Adrenal gland (tissue), 5 donors: ENCODE data around the gene SRSF10.

Experiments
- POLR2A ChIP-seq, 2 donors: fragments of 450-650 bp; IDR thresholded peaks; one replicate each; pipeline ENCODE4 v1.6.1; 2017; ENCODE audit warnings: antibody characterized with exemption in 2 of 2, mild to moderate bottlenecking in 2 of 2, moderate library complexity in 1 of 2
- TF ChIP-seq, protein P1 (sequence below), 6 experiments: fragments of 450-650 bp in 4 of 6; fragments of 200-600 bp in 2 of 6; sonication (generic) in 1 of 6; IDR thresholded peaks; 1 replicate in 5 of 6; 2 replicates in 1 of 6; pipeline versions ENCODE4 v1.5.1 to v1.8.0; 2016 to 2021; ENCODE audit warnings: antibody characterized with exemption in 6 of 6, mild to moderate bottlenecking in 2 of 6, moderate library complexity in 1 of 6
- donor health status: DM: no; HTN: no; CAD: no.

- TF ChIP-seq, protein P1, sequence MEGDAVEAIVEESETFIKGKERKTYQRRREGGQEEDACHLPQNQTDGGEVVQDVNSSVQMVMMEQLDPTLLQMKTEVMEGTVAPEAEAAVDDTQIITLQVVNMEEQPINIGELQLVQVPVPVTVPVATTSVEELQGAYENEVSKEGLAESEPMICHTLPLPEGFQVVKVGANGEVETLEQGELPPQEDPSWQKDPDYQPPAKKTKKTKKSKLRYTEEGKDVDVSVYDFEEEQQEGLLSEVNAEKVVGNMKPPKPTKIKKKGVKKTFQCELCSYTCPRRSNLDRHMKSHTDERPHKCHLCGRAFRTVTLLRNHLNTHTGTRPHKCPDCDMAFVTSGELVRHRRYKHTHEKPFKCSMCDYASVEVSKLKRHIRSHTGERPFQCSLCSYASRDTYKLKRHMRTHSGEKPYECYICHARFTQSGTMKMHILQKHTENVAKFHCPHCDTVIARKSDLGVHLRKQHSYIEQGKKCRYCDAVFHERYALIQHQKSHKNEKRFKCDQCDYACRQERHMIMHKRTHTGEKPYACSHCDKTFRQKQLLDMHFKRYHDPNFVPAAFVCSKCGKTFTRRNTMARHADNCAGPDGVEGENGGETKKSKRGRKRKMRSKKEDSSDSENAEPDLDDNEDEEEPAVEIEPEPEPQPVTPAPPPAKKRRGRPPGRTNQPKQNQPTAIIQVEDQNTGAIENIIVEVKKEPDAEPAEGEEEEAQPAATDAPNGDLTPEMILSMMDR (IDR thresholded peaks at IDR 0.05): no peak
- TF ChIP-seq POLR2A (IDR thresholded peaks at IDR 0.05): no peak
These were observed 13.1 kb downstream of the SRSF10 start for GRCh38 chr1:23966973-23967493.
